Liver (tissue), 3 donors: Measurements from ENCODE around the gene KAT6B.

Source experiments
- EGR1 ChIP-seq, 2 donors: IDR thresholded peaks; 2 replicates each; pipeline ENCODE4 v1.6.1; 2016 to 2018; ENCODE audit warnings: antibody characterized with exemption in 2 of 2, low read depth in 2 of 2
- JUND ChIP-seq, 2 donors: IDR thresholded peaks; 2 replicates each; pipeline ENCODE4 v1.6.1; 2016; ENCODE audit warnings: antibody characterized with exemption in 2 of 2
- NR2F2 ChIP-seq: IDR thresholded peaks from 2 replicates; pipeline ENCODE4 v1.6.1; 2016; ENCODE audit warnings: antibody characterized with exemption
- RAD21 ChIP-seq, 2 donors: IDR thresholded peaks; 2 replicates each; pipeline ENCODE4 v1.6.1; 2016; ENCODE audit warnings: antibody characterized with exemption in 2 of 2, mild to moderate bottlenecking in 2 of 2
- RXRA ChIP-seq, 2 donors: IDR thresholded peaks; 2 replicates each; pipeline ENCODE4 v1.6.1; 2017 to 2018; ENCODE audit warnings: antibody characterized with exemption in 2 of 2, mild to moderate bottlenecking in 1 of 2
- SP1 ChIP-seq: IDR thresholded peaks from 2 replicates; pipeline ENCODE4 v1.6.1; 2018; ENCODE audit warnings: antibody characterized with exemption, mild to moderate bottlenecking
- TAF1 ChIP-seq: conservative IDR thresholded peaks from 2 replicates; pipeline ENCODE4 v1.6.1; 2016; ENCODE audit warnings: antibody characterized with exemption, mild to moderate bottlenecking
- YY1 ChIP-seq: IDR thresholded peaks from 2 replicates; pipeline ENCODE4 v1.6.1; 2016; ENCODE audit warnings: antibody characterized with exemption, mild to moderate bottlenecking
- TF ChIP-seq, protein P1 (sequence below): IDR thresholded peaks from 2 replicates; pipeline ENCODE4 v1.6.1; 2016; ENCODE audit warnings: antibody characterized with exemption
- TF ChIP-seq, protein P2 (sequence below): fragments of 150-350 bp; IDR thresholded peaks from 2 replicates; pipeline ENCODE4 v1.5.1; 2017; ENCODE audit warnings: improper control_type of control experiment, low read depth, low read length; ENCODE audit not compliant: missing input control
- TF ChIP-seq, protein P3 (sequence below): IDR thresholded peaks from 2 replicates; pipeline ENCODE4 v1.6.1; 2016; ENCODE audit warnings: antibody characterized with exemption
- donor health status: healthy.
- donor health status: healthy.

DNA sequence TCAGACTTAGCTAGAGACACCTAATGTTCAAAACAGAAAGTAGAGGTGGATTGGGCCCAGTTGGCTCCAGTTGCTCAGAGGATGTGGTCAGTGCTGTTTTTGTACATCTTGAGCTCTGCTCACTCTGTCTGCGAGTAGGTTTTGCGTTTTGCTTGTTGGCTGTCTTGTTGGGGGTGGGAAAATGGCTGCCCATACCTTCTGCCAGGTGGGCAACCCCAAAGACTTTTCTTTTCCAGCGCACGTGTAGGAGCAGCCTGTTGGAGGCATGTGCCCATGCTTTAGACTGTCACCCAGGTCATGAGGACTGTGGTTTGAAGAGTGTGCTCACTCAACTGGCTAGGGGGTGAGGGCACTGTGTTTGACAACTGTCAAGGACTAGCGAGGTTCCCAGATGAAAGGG, 73.9 kb downstream of the KAT6B start:
- no peak for TF ChIP-seq JUND (IDR thresholded peaks at IDR 0.05)
- no peak for TF ChIP-seq RAD21 (IDR thresholded peaks at IDR 0.05)
- TF ChIP-seq, protein P1, sequence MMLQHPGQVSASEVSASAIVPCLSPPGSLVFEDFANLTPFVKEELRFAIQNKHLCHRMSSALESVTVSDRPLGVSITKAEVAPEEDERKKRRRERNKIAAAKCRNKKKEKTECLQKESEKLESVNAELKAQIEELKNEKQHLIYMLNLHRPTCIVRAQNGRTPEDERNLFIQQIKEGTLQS = no peak
- TF ChIP-seq, protein P2, sequence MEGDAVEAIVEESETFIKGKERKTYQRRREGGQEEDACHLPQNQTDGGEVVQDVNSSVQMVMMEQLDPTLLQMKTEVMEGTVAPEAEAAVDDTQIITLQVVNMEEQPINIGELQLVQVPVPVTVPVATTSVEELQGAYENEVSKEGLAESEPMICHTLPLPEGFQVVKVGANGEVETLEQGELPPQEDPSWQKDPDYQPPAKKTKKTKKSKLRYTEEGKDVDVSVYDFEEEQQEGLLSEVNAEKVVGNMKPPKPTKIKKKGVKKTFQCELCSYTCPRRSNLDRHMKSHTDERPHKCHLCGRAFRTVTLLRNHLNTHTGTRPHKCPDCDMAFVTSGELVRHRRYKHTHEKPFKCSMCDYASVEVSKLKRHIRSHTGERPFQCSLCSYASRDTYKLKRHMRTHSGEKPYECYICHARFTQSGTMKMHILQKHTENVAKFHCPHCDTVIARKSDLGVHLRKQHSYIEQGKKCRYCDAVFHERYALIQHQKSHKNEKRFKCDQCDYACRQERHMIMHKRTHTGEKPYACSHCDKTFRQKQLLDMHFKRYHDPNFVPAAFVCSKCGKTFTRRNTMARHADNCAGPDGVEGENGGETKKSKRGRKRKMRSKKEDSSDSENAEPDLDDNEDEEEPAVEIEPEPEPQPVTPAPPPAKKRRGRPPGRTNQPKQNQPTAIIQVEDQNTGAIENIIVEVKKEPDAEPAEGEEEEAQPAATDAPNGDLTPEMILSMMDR = no peak
- TF ChIP-seq RXRA (IDR thresholded peaks at IDR 0.05) = no peak
- TF ChIP-seq SP1 = no peak
- no peak for TF ChIP-seq YY1
- TF ChIP-seq, protein P3, sequence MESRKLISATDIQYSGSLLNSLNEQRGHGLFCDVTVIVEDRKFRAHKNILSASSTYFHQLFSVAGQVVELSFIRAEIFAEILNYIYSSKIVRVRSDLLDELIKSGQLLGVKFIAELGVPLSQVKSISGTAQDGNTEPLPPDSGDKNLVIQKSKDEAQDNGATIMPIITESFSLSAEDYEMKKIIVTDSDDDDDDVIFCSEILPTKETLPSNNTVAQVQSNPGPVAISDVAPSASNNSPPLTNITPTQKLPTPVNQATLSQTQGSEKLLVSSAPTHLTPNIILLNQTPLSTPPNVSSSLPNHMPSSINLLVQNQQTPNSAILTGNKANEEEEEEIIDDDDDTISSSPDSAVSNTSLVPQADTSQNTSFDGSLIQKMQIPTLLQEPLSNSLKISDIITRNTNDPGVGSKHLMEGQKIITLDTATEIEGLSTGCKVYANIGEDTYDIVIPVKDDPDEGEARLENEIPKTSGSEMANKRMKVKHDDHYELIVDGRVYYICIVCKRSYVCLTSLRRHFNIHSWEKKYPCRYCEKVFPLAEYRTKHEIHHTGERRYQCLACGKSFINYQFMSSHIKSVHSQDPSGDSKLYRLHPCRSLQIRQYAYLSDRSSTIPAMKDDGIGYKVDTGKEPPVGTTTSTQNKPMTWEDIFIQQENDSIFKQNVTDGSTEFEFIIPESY = no peak
- TF ChIP-seq TAF1 = no peak
- no peak for TF ChIP-seq NR2F2
- TF ChIP-seq EGR1 (IDR thresholded peaks at IDR 0.05; ENCODE audit: low read depth in 2 of 2) = no peak
